ENCODE results near the gene LCE1D.

DNA sequence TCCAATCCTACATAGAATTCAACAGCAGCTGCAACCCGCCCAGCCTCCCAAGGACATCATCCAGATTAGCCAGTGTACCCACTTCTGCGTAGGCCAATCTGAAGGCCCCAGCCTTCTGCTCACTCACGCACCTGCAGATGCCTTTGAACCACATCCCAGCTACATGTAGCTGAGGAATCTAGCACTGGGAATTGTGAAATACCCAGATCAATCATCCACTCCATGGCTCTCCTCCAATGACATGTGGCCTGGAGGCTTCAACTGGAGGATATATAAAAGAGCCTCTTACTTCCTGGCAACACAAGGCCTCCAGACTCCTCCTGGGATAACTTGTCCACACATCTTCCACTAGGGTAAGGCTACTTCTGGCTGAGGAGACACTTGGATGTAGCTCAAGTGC is 46.0 kb downstream of the LCE1D start, which contains the start of gene LCE6A:
- TF ChIP-seq, protein P1, sequence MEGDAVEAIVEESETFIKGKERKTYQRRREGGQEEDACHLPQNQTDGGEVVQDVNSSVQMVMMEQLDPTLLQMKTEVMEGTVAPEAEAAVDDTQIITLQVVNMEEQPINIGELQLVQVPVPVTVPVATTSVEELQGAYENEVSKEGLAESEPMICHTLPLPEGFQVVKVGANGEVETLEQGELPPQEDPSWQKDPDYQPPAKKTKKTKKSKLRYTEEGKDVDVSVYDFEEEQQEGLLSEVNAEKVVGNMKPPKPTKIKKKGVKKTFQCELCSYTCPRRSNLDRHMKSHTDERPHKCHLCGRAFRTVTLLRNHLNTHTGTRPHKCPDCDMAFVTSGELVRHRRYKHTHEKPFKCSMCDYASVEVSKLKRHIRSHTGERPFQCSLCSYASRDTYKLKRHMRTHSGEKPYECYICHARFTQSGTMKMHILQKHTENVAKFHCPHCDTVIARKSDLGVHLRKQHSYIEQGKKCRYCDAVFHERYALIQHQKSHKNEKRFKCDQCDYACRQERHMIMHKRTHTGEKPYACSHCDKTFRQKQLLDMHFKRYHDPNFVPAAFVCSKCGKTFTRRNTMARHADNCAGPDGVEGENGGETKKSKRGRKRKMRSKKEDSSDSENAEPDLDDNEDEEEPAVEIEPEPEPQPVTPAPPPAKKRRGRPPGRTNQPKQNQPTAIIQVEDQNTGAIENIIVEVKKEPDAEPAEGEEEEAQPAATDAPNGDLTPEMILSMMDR (IDR thresholded peaks at IDR 0.05): no peak
- no peak for TF ChIP-seq POLR2A (IDR thresholded peaks at IDR 0.05)
- TF ChIP-seq EP300 (IDR thresholded peaks at IDR 0.05): no peak
